Activated T-helper 1 cell treated with anti-CD3 and anti-CD28 coated beads, Interleukin-2, amount 50 U/mL, for 16 hours (primary cell): ENCODE measurements around the gene SLC22A25.
"Not testable (repeated sequence)": the region's sequence is repeated elsewhere in the genome, so short reads cannot be mapped to it uniquely, and the experiment has no call there.

Source experiments
- DNase-seq, 2 donors: peaks; one replicate each; pipeline ENCODE4 v3.0.0-alpha.2; 2020; ENCODE audit warnings: low read depth in 1 of 2, low spot score in 1 of 2

Gene SLC22A25

DNA sequence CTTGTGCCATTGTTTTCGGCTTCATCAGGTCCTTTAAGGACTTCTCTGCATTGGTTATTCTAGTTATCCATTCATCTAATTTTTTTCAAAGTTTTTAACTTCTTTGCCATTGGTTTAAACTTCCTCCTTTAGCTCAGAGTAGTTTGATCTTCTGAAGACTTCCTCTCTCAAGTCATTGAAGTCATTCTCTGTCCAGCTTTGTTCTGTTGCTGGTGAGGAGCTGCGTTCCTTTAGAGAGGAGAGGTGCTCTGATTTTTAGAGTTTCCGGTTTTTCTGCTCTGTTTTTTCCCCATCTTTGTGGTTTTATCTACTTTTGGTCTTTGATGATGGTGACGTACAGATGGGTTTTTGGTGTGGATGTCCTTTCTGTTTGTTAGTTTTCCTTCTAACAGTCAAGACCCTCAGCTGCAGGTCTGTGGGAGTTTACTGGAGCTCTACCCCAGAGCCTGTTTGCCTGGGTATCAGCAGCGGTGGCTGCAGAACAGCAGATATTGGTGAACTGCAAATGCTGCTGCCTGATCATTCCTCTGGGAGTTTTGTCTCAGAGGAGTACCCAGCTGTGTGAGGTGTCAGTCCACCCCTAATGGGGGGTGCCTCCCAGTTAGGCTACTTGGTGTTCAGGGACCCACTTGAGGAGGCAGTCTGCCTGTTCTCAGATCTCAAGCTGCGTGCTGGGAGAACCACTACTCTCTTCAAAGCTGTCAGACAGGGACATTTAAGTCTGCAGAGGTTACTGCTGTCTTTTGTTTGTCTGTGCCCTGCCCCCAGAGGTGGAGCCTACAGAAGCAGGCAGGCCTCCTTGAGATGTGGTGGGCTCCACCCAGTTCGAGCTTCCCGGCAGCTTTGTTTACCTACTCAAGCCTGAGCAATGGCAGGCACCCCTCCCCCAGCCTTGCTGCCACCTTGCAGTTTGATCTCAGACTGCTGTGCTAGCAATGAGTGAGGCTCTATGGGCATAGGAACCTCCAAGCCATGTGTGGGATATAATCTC, 7.6 kb downstream of the SLC22A25 start:
- DNase-seq = not testable (repeated sequence)

DNA sequence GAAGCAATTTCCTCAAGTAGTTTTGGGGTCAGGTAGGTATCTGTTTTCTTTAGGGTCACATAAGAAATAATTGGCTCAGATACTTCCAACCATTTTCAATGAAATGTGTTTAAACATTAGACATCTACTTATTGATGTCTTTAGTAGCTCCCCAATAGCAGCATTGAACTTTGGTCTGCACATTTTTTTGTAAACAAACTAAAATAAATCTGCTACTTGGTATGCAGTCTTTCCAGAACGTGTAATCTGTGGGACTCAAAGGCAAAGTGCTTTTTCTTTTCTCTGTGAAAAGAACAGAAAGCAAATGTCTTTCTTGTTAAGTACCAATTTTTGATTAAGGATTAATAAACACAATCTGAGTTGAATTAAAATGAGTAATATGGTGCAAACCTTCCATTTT, 13.6 kb downstream of the SLC22A25 start:
- DNase-seq = no peak

DNA sequence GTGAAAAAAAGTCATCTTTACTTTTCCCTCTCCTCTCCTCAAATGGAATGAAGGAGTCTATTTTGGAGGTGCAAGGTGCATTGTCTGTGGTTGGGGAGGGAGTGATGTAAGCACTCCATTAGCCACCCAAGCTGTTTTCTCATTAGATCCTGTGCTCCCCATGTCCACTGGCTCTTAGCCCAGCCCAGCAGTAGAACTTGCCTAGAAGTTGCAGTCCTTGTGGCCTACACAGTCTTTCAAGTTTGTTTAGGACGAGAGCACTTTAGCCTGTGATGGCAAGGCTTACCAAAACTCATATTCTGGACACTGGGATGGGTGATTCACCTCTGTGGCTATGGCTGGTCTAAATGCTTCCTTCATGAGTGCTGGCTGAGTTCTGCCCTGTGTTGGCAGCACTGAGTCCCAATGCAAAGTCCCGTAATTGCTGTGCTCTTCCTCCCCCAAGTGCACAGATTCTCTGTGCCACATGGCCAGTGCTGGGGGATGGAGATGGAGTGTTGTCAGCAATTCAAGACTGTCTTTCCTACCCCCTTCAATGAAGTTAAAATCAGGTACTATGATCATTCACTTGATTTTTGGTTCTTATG, 15.8 kb downstream of the SLC22A25 start:
- DNase-seq = no peak

DNA sequence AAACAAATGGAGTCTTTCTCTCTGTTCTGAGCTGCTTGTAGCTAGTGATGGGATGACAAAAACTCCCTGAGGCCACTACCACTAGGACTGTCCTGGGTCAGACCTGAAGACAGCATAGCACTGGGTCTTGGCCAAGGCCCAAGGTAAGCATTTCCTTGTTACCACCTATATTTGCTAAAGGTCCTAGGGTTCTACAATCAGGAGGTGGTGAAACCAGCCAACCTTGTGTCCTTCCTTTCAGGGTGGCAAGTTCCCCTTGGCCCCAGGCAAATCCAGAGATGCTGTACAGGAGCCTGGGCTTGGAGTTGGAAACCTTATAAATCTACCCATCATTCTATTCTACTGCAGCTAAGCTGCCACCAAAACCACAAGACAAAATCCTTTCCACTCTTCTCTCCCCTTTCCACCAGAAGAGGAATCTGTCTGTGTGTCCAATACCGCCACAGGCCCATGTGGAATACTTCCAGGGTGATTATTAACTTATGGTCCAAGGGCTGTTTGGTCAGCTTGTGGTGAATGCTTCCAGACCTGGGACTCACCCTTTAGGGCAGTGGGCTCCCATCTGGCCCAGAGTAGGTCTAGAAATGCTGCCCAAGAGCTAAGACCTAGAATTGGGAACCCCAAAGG, 16.8 kb downstream of the SLC22A25 start:
- DNase-seq = no peak

DNA sequence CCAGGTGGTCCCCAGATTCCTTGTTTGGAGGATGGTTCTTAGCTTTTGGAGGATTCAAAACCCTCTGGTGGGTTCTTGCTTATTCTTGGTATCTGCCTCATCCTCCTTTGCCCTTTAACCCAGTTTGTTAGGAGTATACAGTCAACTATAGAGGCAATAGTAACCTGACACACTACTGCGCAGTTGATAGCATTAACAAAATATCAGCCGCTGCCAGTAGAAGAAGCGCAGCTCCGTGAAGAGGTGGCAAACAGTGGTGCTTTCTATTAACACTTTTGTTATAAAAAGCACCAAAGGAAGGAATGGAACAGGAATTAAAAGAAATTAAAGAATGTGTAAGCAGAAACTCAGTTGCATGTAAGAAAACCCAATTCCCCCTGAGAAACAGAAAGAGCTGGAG, 29.3 kb downstream of the SLC22A25 start:
- DNase-seq = no peak

DNA sequence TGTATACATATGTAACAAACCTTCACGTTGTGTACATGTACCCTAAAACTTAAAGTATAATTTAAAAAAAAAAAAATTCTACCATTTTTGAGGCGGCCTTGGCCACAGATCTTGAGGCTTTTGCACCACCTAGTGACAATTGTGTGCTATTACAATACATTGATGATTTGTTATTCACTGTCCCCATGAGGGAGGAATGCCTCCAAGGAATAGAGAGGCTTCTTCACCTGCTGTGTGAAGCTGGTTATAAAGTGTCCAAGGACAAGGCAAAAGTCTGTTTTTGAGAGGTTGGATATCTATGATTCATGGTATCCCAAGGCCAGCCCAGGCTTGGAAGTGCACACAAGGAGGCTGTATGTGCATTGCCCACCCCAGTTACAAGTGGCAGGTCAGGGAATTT, 30.7 kb downstream of the SLC22A25 start:
- DNase-seq = no peak

DNA sequence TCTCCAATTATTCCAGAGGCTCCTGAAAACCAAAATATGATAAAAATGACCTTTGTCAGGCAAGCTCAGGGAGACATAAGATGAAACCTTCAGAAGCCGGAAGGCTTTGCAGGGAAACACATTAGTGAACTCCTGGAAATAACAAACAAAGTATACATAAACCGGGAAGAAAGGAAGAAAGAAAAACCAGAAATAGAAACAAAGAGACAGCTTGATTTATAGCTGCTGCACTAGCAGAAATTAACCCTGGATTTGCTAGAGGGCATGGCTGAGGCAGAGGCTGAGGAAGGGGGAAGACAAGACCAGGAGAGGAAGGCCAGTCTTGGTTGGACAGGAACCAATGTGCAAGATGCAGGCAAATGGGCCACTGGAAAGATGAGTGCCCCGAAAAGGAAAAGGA, 33.3 kb downstream of the SLC22A25 start:
- no peak for DNase-seq
